ENCODE results near the gene METAP1D.

DNA sequence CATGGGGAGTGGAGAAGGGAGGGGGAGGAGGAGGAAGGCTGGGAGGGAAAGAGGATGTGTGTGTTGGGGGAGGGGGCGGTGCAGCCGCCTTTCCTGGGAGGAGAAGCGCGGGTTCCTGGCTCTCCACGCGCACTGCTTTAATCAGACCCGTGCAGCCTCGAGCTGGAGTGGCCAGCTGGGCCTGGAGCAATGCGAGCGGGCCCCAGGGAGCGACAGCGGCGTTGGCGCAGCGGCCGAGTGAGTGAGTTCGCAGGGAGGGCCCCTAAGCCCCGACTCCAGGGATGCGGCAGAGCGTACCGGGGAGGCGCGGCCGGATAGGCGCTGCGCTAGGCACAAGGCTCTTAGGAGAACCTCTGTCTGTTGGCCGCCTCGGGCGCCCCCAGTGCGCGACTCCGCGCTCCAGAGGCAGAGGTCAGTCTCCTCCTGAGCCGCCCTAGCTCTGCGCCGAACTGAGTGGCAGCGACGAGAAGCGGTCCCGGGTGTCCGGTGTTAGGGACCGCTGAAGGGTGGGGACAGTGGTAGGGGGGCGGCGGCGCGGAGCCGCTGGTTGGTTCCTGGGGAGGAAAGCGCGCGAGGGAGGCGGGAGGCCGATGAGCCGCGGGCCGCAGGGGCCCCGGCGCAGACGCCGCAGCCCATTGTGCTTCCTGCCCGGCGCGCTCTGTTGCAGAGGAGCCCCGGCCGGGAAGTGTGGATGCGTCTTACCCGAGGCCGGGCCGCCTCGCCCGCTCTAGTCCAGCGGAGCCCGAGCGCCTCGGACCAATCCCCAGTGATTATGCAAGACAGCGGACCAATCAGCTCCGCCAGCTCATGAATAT, 85.1 kb downstream of the METAP1D start:
- TF ChIP-seq, protein P1, sequence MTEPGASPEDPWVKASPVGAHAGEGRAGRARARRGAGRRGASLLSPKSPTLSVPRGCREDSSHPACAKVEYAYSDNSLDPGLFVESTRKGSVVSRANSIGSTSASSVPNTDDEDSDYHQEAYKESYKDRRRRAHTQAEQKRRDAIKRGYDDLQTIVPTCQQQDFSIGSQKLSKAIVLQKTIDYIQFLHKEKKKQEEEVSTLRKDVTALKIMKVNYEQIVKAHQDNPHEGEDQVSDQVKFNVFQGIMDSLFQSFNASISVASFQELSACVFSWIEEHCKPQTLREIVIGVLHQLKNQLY (CRISPR knock-in tag; IDR thresholded peaks at IDR 0.05): no peak
- TF ChIP-seq, protein P2, sequence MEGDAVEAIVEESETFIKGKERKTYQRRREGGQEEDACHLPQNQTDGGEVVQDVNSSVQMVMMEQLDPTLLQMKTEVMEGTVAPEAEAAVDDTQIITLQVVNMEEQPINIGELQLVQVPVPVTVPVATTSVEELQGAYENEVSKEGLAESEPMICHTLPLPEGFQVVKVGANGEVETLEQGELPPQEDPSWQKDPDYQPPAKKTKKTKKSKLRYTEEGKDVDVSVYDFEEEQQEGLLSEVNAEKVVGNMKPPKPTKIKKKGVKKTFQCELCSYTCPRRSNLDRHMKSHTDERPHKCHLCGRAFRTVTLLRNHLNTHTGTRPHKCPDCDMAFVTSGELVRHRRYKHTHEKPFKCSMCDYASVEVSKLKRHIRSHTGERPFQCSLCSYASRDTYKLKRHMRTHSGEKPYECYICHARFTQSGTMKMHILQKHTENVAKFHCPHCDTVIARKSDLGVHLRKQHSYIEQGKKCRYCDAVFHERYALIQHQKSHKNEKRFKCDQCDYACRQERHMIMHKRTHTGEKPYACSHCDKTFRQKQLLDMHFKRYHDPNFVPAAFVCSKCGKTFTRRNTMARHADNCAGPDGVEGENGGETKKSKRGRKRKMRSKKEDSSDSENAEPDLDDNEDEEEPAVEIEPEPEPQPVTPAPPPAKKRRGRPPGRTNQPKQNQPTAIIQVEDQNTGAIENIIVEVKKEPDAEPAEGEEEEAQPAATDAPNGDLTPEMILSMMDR (IDR thresholded peaks at IDR 0.05): no peak
- no peak for TF ChIP-seq ZNF232 (CRISPR knock-in tag; IDR thresholded peaks at IDR 0.05)
- TF ChIP-seq ZNF263 (CRISPR knock-in tag; IDR thresholded peaks at IDR 0.05; ENCODE audit: low read depth): no peak
- TF ChIP-seq, protein P3, sequence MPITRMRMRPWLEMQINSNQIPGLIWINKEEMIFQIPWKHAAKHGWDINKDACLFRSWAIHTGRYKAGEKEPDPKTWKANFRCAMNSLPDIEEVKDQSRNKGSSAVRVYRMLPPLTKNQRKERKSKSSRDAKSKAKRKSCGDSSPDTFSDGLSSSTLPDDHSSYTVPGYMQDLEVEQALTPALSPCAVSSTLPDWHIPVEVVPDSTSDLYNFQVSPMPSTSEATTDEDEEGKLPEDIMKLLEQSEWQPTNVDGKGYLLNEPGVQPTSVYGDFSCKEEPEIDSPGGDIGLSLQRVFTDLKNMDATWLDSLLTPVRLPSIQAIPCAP (CRISPR knock-in tag; IDR thresholded peaks at IDR 0.05): no peak
- TF ChIP-seq GABPB1 (CRISPR knock-in tag; IDR thresholded peaks at IDR 0.05): no peak

Measured in WTC11 (cell line).